ENCODE results near the gene HGFAC.
A peak's percentile ranks its signal among the peaks of the same experiment; 100 is the strongest.

The HGFAC gene

GRCh38 chr4:3411676-3412075 lies 30.1 kb upstream of the HGFAC start:
- DNase-seq (ENCODE audit: low spot score) (peak; percentile 35), ATAC-seq (ENCODE audit: low read depth) (no peak)
- Histone ChIP-seq H3K4me1 (ENCODE audit: insufficient read depth, poor library complexity, severe bottlenecking) (no peaks in the 10 kb centered on the region), H3K36me3 (ENCODE audit: low read depth) (peaks cover 14% of the 10 kb centered on the region), H3K4me3 (ENCODE audit: severe bottlenecking) (no peak overlapping the region), H3K27me3 (ENCODE audit: insufficient read depth, poor library complexity, severe bottlenecking) (no peaks in the 10 kb centered on the region), H3K9me3 (ENCODE audit: severe bottlenecking) (no peaks in the 10 kb centered on the region), H3K27ac (ENCODE audit: poor library complexity, severe bottlenecking) (no peak overlapping the region)
- TF ChIP-seq CTCF (IDR thresholded peaks at IDR 0.05; ENCODE audit: poor library complexity, severe bottlenecking): no peak

GRCh38 chr4:3412257-3413020 lies 29.3 kb upstream of the HGFAC start:
- Histone ChIP-seq H3K4me1 (ENCODE audit: insufficient read depth, poor library complexity, severe bottlenecking) (no peaks in the 10 kb centered on the region), H3K36me3 (ENCODE audit: low read depth) (peaks cover 19% of the 10 kb centered on the region), H3K27ac (ENCODE audit: poor library complexity, severe bottlenecking) (no peak overlapping the region), H3K4me3 (ENCODE audit: severe bottlenecking) (no peak overlapping the region), H3K9me3 (ENCODE audit: severe bottlenecking) (no peaks in the 10 kb centered on the region), H3K27me3 (ENCODE audit: insufficient read depth, poor library complexity, severe bottlenecking) (no peaks in the 10 kb centered on the region)
- ATAC-seq (ENCODE audit: low read depth) (no peak), DNase-seq (ENCODE audit: low spot score) (peak; percentile 50)
- no peak for TF ChIP-seq CTCF (IDR thresholded peaks at IDR 0.05; ENCODE audit: poor library complexity, severe bottlenecking)

GRCh38 chr4:3413217-3413671 lies 28.5 kb upstream of the HGFAC start:
- H3K9me3 ChIP-seq (ENCODE audit: severe bottlenecking): no peaks in the 10 kb centered on the region
- H3K4me3 ChIP-seq (ENCODE audit: severe bottlenecking): no peak overlapping the region
- H3K27me3 ChIP-seq (ENCODE audit: insufficient read depth, poor library complexity, severe bottlenecking): no peaks in the 10 kb centered on the region
- H3K4me1 ChIP-seq (ENCODE audit: insufficient read depth, poor library complexity, severe bottlenecking): no peaks in the 10 kb centered on the region
- peaks cover 27% of the 10 kb centered on the region for H3K36me3 ChIP-seq (ENCODE audit: low read depth)
- TF ChIP-seq CTCF (IDR thresholded peaks at IDR 0.05; ENCODE audit: poor library complexity, severe bottlenecking): no peak
- ATAC-seq (ENCODE audit: low read depth) (no peak), DNase-seq (ENCODE audit: low spot score) (peak; percentile 51)
- no peak overlapping the region for H3K27ac ChIP-seq (ENCODE audit: poor library complexity, severe bottlenecking)

GRCh38 chr4:3413675-3414420 lies 27.9 kb upstream of the HGFAC start:
- no peak for TF ChIP-seq CTCF (IDR thresholded peaks at IDR 0.05; ENCODE audit: poor library complexity, severe bottlenecking)
- H3K36me3 ChIP-seq (ENCODE audit: low read depth): peaks cover 29% of the 10 kb centered on the region
- no peaks in the 10 kb centered on the region for H3K27me3 ChIP-seq (ENCODE audit: insufficient read depth, poor library complexity, severe bottlenecking)
- H3K27ac ChIP-seq (ENCODE audit: poor library complexity, severe bottlenecking): no peak overlapping the region
- no peak overlapping the region for H3K4me3 ChIP-seq (ENCODE audit: severe bottlenecking)
- H3K4me1 ChIP-seq (ENCODE audit: insufficient read depth, poor library complexity, severe bottlenecking): no peaks in the 10 kb centered on the region
- no peaks in the 10 kb centered on the region for H3K9me3 ChIP-seq (ENCODE audit: severe bottlenecking)
- ATAC-seq (ENCODE audit: low read depth) (no peak), DNase-seq (ENCODE audit: low spot score) (peak; percentile 60)
